ENCODE data around the gene COPZ2.
"Not testable (repeated sequence)": the region's sequence is repeated elsewhere in the genome, so short reads cannot be mapped to it uniquely, and the experiment has no call there.

COPZ2 gene

GRCh38 chr17:48055531-48056245, 18.1 kb upstream of the COPZ2 start:
- DNase-seq = peak; percentile 42

GRCh38 chr17:48054238-48055185, 16.9 kb upstream of the COPZ2 start:
- DNase-seq = peak; percentile 53

GRCh38 chr17:48053758-48054237, 16.2 kb upstream of the COPZ2 start:
- no peak for DNase-seq

GRCh38 chr17:48052956-48053757, 15.6 kb upstream of the COPZ2 start:
- no peak for DNase-seq

GRCh38 chr17:48051706-48052486, 14.3 kb upstream of the COPZ2 start:
- no peak for DNase-seq

GRCh38 chr17:48051283-48051682, 13.7 kb upstream of the COPZ2 start:
- DNase-seq = no peak

GRCh38 chr17:48048384-48049126, 11.0 kb upstream of the COPZ2 start:
- peak; percentile 8 for DNase-seq

- DNase-seq = peak; percentile 99
Measured at GRCh38 chr17:48047741-48048383, 10.3 kb upstream of the COPZ2 start, which contains the start of gene NFE2L1. Gene NFE2L1 (plus strand): TSS chr17:48048359. CDS start chr17:48051119, 2,760 bp downstream.

- no peak for DNase-seq
Measured at GRCh38 chr17:48047113-48047740, 9.6 kb upstream of the COPZ2 start.

- DNase-seq = no peak
Measured at GRCh38 chr17:48046296-48046695, 8.7 kb upstream of the COPZ2 start.

GRCh38 chr17:48045316-48046001, 7.9 kb upstream of the COPZ2 start:
- no peak for DNase-seq

GRCh38 chr17:48044851-48045250, 7.3 kb upstream of the COPZ2 start:
- DNase-seq = no peak

GRCh38 chr17:48043176-48043575, 5.6 kb upstream of the COPZ2 start:
- no peak for DNase-seq

- DNase-seq = no peak
Measured at GRCh38 chr17:48038687-48039086, 1.1 kb upstream of the COPZ2 start.

GRCh38 chr17:48037838-48038323, 284 bp upstream of the COPZ2 start:
- no peak for DNase-seq

GRCh38 chr17:48036693-48037035, 933 bp downstream of the COPZ2 start:
- DNase-seq = no peak

GRCh38 chr17:48034734-48035133, 2.9 kb downstream of the COPZ2 start:
- DNase-seq = not testable (repeated sequence)

- no peak for DNase-seq
Measured at GRCh38 chr17:48031966-48032365, 5.6 kb downstream of the COPZ2 start.

- DNase-seq = no peak
Measured at GRCh38 chr17:48030531-48030930, 7.1 kb downstream of the COPZ2 start.

GRCh38 chr17:48028736-48029135, 8.9 kb downstream of the COPZ2 start:
- DNase-seq = no peak
